Stimulated activated CD4-positive, alpha-beta T cell treated with anti-CD3 and anti-CD28 coated beads, Interleukin-12 subunit alpha, Interleukin-12 subunit beta, amount 100 ng/mL, for 48 hours (primary cell): Measurements from ENCODE around the gene ERGIC1.
"Not testable (repeated sequence)": the region's sequence is repeated elsewhere in the genome, so short reads cannot be mapped to it uniquely, and the experiment has no call there.

ENCODE experiments used
- DNase-seq, 3 donors: peaks; one replicate each; pipeline ENCODE4 v3.0.0-alpha.2; 2020; ENCODE audit warnings: low read depth in 2 of 3, low spot score in 1 of 3

ERGIC1 gene

DNA sequence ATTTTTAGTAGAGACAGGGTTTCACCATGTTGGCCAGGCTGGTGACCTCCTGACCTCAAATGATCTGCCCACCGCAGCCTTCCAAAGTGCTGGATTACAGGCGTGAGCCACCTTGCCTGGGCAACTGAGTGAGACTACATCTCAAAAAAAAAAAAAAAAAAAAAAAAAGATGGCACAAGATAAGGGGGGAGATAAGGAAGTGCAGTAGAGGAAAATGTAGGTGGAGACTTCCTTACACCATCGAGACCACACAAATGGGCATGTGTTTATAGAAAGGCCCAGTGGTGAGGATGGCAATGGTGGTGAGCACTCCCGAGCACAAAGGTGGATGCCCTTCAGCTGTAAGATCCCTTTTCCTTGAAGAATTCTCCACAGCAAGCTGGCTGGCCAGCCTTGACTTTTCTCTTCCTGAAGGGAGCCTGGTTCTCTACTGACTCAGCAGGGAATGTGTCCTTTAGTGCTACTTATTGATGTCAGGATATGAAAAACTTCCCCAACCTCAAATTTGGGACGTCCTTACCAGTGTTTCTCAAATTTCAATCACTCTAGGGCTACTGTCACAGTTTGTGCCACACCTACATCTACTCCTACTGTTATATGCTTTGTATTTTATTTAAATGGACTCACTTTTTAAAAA lies 28.2 kb downstream of the ERGIC1 start:
- no peak for DNase-seq

DNA sequence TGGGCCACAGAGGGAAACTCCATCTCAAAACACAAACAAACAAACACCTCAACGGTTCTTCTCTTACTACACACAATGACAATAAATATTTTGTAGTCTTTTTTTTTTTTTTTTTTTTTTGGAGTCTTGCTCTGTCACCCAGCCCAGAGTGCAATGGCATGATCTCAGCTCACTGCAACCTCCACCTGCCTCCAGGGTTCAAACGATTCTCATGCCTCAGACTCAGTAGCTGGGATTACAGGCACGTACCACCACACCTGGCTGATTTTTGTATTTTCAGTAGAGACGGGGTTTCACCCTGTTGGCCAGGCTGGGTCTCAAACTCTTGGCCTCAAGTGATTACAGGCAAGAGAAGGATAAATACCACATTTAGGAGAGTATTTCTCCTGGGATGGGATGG lies 30.1 kb downstream of the ERGIC1 start:
- DNase-seq = not testable (repeated sequence)

DNA sequence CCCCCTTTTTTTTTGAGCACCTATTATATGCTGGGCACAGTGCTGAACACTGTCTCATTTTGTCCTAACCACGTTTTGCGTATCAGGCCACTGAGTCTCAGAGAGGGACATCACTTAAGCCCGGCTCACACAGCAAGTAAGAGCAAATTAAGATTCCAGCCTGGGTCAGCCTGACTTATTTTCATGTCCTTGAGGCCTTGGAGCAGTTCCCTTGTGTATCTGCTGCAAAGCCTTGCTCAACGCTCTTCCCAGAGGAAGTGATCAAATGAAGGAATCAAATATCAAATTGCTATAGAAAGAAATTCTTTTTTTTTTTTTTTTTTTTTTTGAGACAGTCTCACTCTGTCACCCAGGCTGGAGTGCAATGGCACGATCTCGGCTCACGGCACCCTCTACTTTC lies 30.7 kb downstream of the ERGIC1 start:
- no peak for DNase-seq

DNA sequence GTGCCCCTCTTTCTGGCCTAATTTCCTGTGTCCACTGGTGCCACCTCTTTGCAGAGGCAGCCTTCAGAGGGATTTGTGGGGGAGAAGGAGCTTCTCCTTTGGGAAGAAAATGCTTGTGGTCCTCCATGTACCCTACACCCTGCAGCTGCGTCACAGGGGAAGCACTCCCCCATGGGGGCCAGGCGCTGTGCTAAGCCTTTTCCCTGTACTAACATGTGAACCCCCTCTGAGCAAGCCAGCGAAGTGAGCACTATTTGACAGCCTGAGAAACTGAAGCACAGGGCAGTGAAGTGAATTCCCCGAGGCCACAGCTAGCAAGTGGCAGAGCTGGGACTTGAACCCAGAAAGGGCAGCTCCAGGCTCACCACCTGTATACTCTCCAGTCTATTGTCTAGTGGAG lies 32.3 kb downstream of the ERGIC1 start:
- no peak for DNase-seq

DNA sequence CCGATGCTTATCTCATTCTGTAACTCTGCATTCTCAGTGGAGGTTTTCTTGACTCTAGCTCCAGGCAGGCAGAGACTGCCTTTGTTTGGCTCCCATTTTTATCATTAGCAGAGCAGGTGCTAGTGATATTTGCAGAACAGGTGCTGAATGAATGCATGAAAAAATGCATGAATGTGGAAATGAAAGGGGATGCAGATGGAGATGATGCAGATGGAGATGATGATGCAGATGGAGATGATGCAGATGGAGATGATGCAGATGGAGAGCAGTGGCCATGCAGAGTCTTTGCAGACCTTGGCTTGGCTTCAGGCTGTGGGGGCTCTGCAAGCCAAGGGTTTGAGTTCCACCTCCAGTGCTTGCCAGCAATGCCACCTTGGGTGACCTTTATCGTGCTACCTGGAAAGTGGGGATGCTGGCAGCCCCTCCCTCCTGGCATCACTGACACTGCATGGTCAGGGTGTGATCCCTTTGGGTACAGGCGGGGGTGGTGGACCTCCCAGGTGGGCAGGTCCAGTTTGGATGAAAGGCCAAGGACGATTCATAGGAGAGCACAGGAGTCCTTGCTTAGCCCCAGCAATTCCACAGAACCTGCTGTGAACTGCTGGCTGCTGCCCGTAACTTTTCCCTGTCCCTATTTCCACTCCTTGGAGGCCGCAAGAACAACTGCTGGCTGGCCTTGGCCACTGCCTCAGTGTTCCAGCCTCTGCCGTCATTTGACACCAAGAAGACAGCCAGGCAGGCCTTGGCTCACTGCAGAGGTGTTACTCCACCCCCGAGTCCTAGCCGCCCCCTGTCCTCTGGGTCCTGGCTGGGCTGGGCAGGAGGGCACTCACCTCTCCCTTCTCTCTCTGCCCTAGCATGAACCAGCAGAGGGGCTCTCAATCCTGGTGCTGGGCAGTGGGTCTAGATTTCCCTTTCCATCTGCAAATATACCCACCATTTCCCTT lies 33.0 kb downstream of the ERGIC1 start:
- no peak for DNase-seq

DNA sequence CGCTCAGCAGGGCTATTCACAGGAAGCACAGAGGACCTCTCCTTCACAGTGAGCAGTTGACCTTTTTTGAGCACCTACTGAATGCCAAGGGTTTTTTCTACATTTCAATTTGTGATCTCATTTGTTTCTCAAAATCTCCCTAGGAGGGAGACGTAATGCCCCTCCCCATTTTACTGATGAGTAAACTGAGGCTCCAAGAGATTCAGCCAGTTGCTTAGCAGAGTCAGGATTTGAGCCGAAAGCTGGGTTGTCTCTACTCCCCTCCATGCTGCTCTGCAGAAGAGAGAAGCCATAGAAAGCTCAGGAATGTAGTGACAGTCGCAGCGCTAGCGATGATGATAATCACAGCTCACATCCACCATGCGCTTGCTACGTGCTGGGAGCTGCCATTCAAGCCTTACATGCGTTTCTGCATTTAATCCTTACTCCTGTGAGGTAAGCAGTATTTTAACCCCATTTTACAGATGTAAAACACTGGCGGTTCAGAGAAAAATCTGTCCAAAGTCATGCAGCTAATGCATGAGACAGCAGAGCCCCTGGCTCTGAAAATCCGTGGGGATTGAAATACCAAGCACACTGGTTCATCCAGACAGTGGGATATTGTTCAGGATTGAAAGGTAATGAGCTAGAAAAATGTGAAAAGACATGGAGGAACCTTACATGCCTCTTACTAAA lies 33.8 kb downstream of the ERGIC1 start:
- DNase-seq = no peak

DNA sequence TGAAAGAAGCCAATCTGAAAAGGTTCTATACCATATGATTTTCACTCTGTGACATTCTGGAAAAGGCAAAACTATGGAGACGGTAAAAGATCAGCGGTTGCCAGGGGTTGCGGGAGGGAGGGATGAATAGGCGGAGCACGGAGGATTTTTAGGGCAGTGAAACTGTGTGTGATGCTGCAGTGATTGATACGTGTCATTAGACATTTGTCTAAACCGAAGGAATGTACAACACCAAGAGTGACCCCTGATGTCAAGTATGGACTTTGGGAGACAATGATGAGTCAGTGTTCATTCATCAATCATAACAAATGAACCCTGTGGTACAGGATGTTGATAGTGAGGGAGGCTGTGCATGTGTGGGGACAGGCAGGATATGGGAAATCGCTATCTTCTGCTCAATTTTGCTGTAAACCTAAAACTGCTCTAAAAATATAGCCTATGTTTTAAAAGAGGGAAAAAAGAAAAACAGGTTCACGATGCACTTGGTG lies 34.4 kb downstream of the ERGIC1 start:
- no peak for DNase-seq

DNA sequence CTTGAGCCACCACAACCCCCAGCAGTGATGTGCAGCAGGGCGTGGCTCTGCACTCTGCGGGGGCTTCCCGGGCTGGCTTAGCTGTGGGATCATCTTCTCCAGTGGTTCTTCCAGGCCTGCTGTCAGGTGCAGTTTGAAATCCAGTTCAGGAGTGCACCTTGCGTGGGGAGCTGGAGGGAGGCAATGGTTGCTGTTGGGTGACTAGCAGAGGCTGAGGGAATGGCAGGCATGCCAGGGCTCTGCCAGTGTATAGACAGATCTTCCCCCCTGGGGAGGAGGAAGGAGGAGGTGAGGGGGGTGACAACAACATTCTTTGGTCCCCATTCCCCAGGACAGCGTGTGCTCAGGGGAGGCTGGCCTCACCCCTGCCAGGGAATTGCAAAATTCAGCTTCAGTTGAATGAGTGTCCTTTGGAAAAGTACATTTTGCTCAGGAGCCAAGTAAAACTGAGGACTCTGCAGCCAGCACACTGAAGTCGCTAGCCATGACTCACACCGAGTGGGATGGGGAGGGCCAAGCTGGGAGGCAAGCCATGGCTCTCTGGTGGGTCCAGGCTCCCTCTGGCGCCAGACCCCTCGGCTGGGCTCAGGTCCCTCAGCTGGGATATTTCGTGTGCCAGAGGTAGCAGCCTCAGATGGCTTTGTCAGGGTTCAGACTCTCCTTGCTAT lies 35.0 kb downstream of the ERGIC1 start:
- DNase-seq = no peak

DNA sequence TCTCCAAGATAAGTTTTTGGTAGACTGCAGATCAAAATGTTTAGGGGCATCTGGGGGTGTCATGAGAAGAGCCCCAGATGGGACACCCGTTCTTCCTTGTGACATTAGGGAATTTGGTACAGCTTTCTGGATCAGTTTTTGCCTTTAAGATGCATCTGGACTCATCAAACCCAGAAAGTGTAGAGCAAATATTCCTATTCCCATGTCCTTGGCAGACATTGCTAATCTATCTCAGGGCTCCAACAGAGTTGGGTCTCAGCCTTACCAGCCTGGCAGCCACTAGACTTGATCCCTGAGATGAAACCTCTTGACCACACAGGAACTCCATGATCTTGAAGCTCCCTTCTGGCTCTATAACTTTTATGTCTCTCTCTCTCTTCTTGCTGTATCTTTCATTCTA lies 35.6 kb downstream of the ERGIC1 start:
- no peak for DNase-seq

DNA sequence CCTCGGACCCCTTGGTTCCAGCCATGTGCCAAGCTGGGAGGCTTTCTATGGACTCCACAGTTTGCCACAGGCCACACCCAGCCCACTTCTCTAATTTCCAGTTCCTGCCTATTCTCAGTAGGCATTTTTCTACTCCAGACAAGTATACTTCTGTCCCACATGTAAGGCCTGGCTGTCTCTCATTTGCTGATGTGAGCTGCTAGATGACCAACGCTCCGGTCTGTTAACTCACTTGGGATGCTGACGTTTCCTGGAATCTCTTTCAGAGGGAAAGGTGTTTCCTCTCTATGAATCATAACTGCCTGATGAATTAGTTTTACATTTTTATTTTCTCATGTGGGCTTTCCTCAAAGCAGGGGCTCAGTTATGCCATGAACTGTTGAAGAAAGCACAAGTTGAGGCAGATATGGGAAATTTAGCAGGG lies 36.3 kb downstream of the ERGIC1 start:
- no peak for DNase-seq

DNA sequence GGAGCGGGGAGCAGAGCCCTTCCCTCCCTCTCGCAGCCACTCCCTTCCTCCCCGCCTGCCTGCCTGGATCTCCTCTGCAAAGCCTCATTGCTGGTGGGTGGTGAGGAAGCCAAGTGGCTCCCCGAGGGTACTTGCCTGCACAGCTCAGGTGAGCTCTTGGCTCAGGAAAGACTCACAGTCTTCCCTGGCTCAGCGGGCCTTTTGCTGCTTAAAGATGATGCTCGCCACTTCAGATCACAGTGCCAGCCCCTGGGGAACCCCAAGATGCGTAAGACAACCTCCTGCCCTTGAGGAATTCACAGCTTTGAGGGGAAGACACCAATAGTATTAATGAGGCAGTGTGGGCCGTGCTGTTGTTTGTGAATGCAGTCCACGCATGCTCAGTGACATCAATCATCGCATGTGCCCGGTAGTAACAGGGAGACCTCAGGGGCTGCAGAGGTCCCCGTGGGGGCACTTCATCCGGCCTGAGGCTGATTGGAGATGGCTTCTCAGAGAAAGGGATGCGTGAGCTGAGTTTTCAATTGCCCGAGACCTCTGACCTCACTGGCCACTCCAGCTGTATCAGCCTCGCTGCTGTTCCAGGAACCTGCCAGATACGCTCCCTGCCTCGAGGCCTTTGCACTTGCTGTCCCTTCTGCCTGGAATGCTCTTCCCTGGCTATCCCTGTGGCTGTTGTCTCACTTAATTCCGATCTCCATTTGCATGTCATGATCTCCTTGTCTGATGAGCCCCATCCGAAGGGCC lies 36.8 kb downstream of the ERGIC1 start:
- DNase-seq = no peak

DNA sequence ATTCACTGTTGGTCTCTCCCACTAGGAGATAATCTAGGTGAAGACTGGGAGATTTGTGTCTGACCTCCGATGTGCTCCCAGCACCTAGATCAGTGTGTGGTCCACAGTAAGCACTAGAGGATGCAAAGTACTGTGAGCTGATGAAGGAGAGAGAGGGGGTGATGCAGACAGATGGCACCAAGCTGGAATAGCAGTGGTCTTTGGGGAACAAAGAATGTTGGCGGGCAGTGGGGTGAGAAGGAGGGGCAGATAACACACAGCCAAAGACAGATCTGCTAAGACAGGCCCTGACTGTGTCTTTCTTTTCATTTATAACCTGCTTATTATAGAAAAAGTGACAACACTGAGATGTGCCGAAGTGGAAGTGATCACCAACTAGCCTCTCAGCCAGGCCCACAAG lies 37.5 kb downstream of the ERGIC1 start:
- DNase-seq = no peak

DNA sequence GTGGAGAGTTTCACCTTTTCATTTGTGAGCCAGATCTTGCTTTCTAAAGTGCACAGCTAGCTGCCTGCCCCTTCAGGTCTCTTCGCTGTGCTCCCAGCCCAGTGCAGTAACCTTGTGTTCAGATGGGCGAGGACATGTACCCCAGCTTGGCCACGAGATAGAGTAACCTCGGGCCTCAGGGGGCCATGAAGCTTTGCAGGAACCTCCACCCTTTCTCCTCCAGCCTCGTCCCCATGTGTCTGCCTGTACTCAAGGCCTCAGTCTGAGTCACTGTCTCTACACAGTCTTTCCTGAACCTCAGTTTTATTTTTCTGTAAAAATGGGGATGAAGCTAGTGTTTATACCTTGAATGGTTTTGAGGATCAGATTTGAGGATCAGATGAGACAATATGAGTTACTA lies 37.9 kb downstream of the ERGIC1 start:
- DNase-seq = no peak

DNA sequence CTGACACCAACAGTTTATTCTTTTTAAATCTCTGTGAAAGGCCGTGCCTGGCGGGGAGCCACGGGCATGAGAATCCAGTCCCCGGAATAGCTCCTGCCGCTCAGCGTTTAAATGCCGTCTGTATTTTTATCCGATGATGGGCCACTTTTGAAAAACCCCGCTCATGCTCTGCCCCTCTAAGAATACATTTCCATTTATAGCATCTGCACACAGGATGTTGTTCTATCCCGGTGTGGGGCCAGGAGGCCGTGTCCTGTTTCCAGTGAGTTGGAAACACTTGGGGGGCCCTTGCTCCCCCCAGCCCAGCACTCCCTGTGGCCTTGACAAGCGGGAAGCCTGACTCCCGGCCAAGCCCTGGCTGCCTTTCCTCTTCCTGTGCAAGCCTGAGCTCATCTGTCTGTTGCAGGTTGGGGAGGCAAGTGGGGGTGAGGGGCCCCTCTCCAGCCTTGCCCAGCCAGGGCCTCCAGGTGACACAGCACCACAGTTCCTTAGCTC lies 39.0 kb downstream of the ERGIC1 start:
- DNase-seq = no peak

DNA sequence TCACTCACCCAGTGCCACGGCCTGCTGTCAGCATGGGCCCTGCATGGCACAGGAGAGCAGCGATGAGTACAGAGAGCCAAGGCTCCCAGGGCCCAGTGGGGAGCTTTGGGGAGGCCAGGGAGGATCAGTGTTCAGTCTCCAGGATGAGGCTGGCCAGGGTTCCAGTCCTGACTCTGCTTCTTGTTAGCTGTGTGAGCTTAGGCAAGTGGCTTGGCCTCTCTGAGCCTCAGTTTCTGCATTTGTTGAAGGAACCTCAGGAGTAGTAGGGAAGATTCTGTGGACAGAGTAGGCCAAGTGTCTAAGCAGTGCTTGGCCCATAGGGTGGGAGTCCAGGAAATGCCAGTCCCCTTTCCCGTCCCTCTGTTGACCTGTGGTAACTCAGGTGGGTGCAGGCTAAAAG lies 39.5 kb downstream of the ERGIC1 start:
- DNase-seq = no peak

DNA sequence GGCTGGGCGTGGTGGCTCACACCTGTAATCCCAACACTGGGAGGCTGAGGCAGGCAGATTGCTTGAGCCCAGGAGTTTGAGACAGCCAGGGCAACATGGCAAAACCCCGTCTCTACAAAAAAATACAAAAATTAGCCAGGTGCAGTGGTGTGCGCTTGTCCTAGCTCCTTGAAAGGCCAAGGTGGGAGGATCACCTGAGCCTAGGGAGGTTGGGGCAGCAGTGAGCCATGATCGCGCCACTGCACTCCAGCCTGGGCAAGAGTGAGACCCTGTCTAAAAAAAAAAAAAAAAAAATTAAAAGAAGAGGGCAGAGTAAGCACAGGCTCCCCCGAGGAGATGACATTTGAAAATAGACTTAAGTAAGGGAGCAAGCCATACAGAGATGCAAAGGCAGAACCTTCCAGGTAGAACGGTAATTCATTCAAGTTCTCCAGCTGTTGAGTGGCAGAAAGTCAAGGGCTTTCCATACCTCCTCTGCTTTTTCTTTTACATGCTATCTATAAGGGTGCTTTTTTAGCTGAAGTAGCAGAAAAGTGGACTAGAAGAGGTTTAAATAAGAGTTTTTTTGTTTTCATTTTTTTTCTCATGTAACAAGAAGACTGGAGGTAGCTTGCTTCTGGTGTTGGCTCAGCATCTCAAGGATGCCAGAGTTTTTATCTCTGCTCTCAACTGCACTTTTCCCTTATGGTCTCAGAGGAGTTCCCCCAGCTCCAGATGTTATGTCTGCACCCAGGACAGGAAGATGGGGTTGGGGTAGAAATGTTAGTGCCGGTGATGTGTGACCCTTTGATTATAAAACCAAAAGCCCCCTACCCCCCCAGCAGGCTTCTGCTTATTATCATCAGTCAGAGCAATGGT lies 40.8 kb downstream of the ERGIC1 start:
- DNase-seq = no peak

DNA sequence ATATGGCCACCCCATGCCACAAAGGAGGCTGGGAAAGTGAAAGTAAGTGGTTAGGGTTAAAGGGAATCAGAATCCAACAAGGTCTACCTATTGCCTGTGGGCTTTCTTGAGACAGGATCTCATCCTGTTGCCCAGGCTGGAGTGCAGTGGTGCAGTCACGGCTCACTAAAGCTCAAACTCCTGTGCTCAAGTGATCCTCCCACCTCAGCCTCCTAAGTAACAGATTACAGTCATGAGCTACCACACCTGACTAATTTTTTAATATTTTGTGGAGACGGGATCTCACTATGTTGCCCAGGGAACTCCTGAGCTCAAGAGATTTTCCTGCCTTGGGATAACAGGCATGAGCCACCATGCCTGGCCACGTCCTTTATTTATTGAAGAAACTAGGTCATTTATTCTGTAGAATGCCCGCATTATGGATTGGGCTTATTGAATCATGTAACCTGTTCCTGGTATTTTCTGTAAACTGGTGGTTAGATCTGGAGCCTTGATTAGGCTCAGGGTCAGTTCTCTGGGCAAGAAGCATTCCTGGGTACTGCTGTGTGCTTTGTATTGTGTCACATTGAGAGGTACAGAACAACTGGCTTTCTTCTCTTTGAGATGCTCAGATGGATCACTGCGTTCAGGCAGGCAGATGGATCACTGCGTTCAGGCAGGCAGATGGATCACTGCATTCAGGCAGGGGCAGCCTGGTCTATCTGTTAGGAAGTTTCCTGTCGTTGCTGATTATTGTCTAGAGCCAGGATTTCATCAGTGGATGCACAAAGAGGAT lies 41.6 kb downstream of the ERGIC1 start:
- no peak for DNase-seq

DNA sequence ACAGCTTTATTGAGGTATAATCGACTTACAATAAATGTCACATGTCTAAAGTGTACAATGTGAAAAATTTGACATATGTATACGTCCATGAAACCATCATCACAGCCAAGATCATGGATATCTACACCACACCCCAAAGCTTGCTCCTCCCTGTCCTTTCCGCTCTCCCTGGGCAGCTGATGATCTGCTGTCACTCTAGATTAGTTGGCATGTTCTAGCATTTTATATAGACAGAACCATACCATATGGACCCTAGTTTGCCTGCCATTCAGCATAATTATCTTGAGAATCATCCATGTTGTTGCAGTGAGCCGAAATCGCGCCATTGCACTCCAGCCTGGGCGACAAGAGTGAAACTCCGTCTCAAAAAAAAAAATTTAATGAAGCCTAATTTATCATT lies 42.5 kb downstream of the ERGIC1 start:
- DNase-seq = no peak
